Raji (cell line): ENCODE results near the gene UBE2S.

Source experiments
- POLR2A ChIP-seq: IDR thresholded peaks from 2 replicates; pipeline ENCODE4 v1.6.1; 2011; ENCODE audit warnings: low read depth, low read length, control low read depth; ENCODE audit not compliant: insufficient read depth

UBE2S gene

GRCh38 chr19:55392820-55393761 is 14.5 kb downstream of the UBE2S start:
- no peak for TF ChIP-seq POLR2A

GRCh38 chr19:55391702-55392615 is 15.6 kb downstream of the UBE2S start:
- no peak for TF ChIP-seq POLR2A

GRCh38 chr19:55391191-55391670 is 16.4 kb downstream of the UBE2S start:
- TF ChIP-seq POLR2A: peak; percentile 50; the same call in 1 of the 2 replicates

- TF ChIP-seq POLR2A: peak; percentile 34
Observed at GRCh38 chr19:55390461-55390880, 17.1 kb downstream of the UBE2S start.

GRCh38 chr19:55389386-55390317 is 17.9 kb downstream of the UBE2S start:
- peak; percentile 19; the same call in 1 of the 2 replicates for TF ChIP-seq POLR2A

GRCh38 chr19:55387736-55388497 is 19.7 kb downstream of the UBE2S start:
- TF ChIP-seq POLR2A: no peak

GRCh38 chr19:55386493-55386971 is 21.1 kb downstream of the UBE2S start:
- no peak for TF ChIP-seq POLR2A

GRCh38 chr19:55385724-55386492 is 21.7 kb downstream of the UBE2S start, which contains the start of gene RPL28:
Gene RPL28 (plus strand): TSS chr19:55385932. CDS start chr19:55386358, 426 bp downstream.
- peak; percentile 100 for TF ChIP-seq POLR2A

- TF ChIP-seq POLR2A: 0 out of 2 replicates have a peak, but pooled peaks have one; percentile 6
Observed at GRCh38 chr19:55384920-55385723, 22.5 kb downstream of the UBE2S start.

- TF ChIP-seq POLR2A: peak; percentile 53
Observed at GRCh38 chr19:55384131-55384919, 23.3 kb downstream of the UBE2S start, which contains the start of gene TMEM238. Gene TMEM238 (minus strand): TSS chr19:55384292. CDS start chr19:55384259, 33 bp downstream.

- peak; percentile 41 for TF ChIP-seq POLR2A
Observed at GRCh38 chr19:55383279-55384130, 24.1 kb downstream of the UBE2S start.
